ENCODE measurements around the gene DIS3L. TPM values are rescaled to one million over a fixed set of nuclear protein-coding genes. Genes with fewer than 3 reads are reported as not detected.

Gene DIS3L
- total RNA-seq, 1 experiment from 2014 or later, result 32.9 TPM

- no peaks in the 10 kb centered on the region for H3K36me3 Mint-ChIP-seq
- H3K27ac Mint-ChIP-seq, result 0 out of 2 replicates have a peak overlapping the region, but pooled peaks have one; percentile 4
- H3K4me1 Mint-ChIP-seq, result no peaks in the 10 kb centered on the region
- POLR2A ChIA-PET, result no interaction called here
- ATAC-seq, result no peak
- no peak overlapping the region for H3K4me3 Mint-ChIP-seq
- DNase-seq (ENCODE audit: low spot score), result no peak
- H3K9me3 Mint-ChIP-seq, result no peaks in the 10 kb centered on the region
- no peaks in the 10 kb centered on the region for H3K27me3 Mint-ChIP-seq (ENCODE audit: low read depth)
- TF ChIP-seq MYBL2 (CRISPR knock-in tag; IDR thresholded peaks at IDR 0.05) (no peak), IRF2 (CRISPR knock-in tag; IDR thresholded peaks at IDR 0.05; ENCODE audit: borderline replicate concordance, low read depth) (no peak)
- CTCF ChIA-PET, result no interaction called here
Measured at GRCh38 chr15:66362776-66363175, 69.4 kb downstream of the DIS3L start.

GRCh38 chr15:66364944-66365528 lies 71.7 kb downstream of the DIS3L start:
- Mint-ChIP-seq H3K27ac (no peak overlapping the region), H3K4me1 (peaks cover 7% of the 10 kb centered on the region), H3K4me3 (no peak overlapping the region), H3K36me3 (no peaks in the 10 kb centered on the region), H3K27me3 (ENCODE audit: low read depth) (no peaks in the 10 kb centered on the region), H3K9me3 (no peaks in the 10 kb centered on the region)
- ChIA-PET POLR2A (interaction anchor here (0.6 kb wide), 1 partner anchor 33 kb away, joined by 3 read pairs; no protein-coding TSS in a partner anchor), CTCF (no interaction called here)
- TF ChIP-seq ZNF232 (CRISPR knock-in tag; IDR thresholded peaks at IDR 0.05) (no peak), NFATC4 (CRISPR knock-in tag; IDR thresholded peaks at IDR 0.05) (no peak), CDX4 (CRISPR knock-in tag; IDR thresholded peaks at IDR 0.05; ENCODE audit: borderline replicate concordance) (no peak), ZNF138 (CRISPR knock-in tag; conservative IDR thresholded peaks at IDR 0.05) (no peak), E2F1 (CRISPR knock-in tag; IDR thresholded peaks at IDR 0.05) (no peak), FOXK1 (CRISPR knock-in tag; IDR thresholded peaks at IDR 0.05) (no peak), ZBTB43 (CRISPR knock-in tag; IDR thresholded peaks at IDR 0.05) (no peak), CTCF (IDR thresholded peaks at IDR 0.05) (no peak), FOXP4 (CRISPR knock-in tag; IDR thresholded peaks at IDR 0.05) (no peak), ERG (CRISPR knock-in tag; IDR thresholded peaks at IDR 0.05) (no peak), ZNF423 (CRISPR knock-in tag; IDR thresholded peaks at IDR 0.05) (no peak), TP53 (CRISPR knock-in tag; IDR thresholded peaks at IDR 0.05) (no peak), SMAD4 (CRISPR knock-in tag; IDR thresholded peaks at IDR 0.05) (no peak), AR (CRISPR knock-in tag; IDR thresholded peaks at IDR 0.05) (no peak), RORB (CRISPR knock-in tag; IDR thresholded peaks at IDR 0.05) (no peak), ZNF416 (CRISPR knock-in tag; IDR thresholded peaks at IDR 0.05) (no peak), ZNF425 (CRISPR knock-in tag; conservative IDR thresholded peaks at IDR 0.05) (no peak)
- DNase-seq (ENCODE audit: low spot score), result no peak
- no peak; the same call in 1 of the 2 replicates for ATAC-seq
